NOMO-1 (cell line): ENCODE measurements around the gene MADCAM1.
"Not testable (repeated sequence)": the region's sequence is repeated elsewhere in the genome, so short reads cannot be mapped to it uniquely, and the experiment has no call there.

ENCODE experiments used
- DNase-seq, 2 experiments: peaks; one replicate each; lab custom pipeline; 2025; ENCODE audit not compliant: unreplicated experiment in 2 of 2; lab: John Stamatoyannopoulos, UW

Gene MADCAM1

GRCh38 chr19:496112-496665, at the start of gene MADCAM1:
Gene MADCAM1, plus strand, starts transcription at chr19:496486. Its CDS starts 14 bp downstream, at chr19:496500.
- no peak for DNase-seq

- DNase-seq = no peak
Measured at GRCh38 chr19:447064-447426, 49.2 kb upstream of the MADCAM1 start.

GRCh38 chr19:447816-448560, 48.3 kb upstream of the MADCAM1 start:
- no peak for DNase-seq

GRCh38 chr19:449916-450315, 46.4 kb upstream of the MADCAM1 start:
- no peak for DNase-seq

GRCh38 chr19:450912-451481, 45.3 kb upstream of the MADCAM1 start:
- not testable (repeated sequence) for DNase-seq

- no peak for DNase-seq
Measured at GRCh38 chr19:452829-453228, 43.5 kb upstream of the MADCAM1 start.

- DNase-seq = no peak
Measured at GRCh38 chr19:453606-454005, 42.7 kb upstream of the MADCAM1 start.

GRCh38 chr19:455031-455705, 41.1 kb upstream of the MADCAM1 start:
- no peak for DNase-seq

- no peak for DNase-seq
Measured at GRCh38 chr19:455851-456546, 40.3 kb upstream of the MADCAM1 start.

GRCh38 chr19:456547-457110, 39.7 kb upstream of the MADCAM1 start:
- DNase-seq = no peak

- DNase-seq = no peak
Measured at GRCh38 chr19:457636-458035, 38.6 kb upstream of the MADCAM1 start.

- DNase-seq = no peak
Measured at GRCh38 chr19:458091-459042, 37.9 kb upstream of the MADCAM1 start.

GRCh38 chr19:459724-460511, 36.4 kb upstream of the MADCAM1 start:
- no peak for DNase-seq

GRCh38 chr19:460877-461720, 35.2 kb upstream of the MADCAM1 start, which contains the start of gene SHC2:
Gene SHC2, minus strand, starts transcription at chr19:461033. Its CDS starts 37 bp downstream, at chr19:460996.
- DNase-seq = no peak

- DNase-seq = no peak
Measured at GRCh38 chr19:461721-462551, 34.4 kb upstream of the MADCAM1 start.

- DNase-seq = no peak
Measured at GRCh38 chr19:463483-464207, 32.6 kb upstream of the MADCAM1 start.

GRCh38 chr19:464208-464545, 32.1 kb upstream of the MADCAM1 start:
- DNase-seq = no peak
